SU-DHL-6 (cell line): Measurements from ENCODE around the gene HSPE1.

ENCODE experiments used
- CTCF ChIP-seq: fragments of 200-600 bp; sonication (generic); IDR thresholded peaks from one replicate; pipeline ENCODE4 v1.5.1; 2017; ENCODE audit warnings: antibody characterized with exemption, mild to moderate bottlenecking, low read length, moderate library complexity; ENCODE audit not compliant: insufficient read depth, poor library complexity, severe bottlenecking
- EZH2phosphoT487 ChIP-seq: fragments of 200-600 bp; sonication (generic), shearing (Covaris generic); conservative IDR thresholded peaks from 2 replicates; pipeline ENCODE4 v1.6.1; 2018; ENCODE audit warnings: mild to moderate bottlenecking, antibody characterized with exemption, low read length, moderate library complexity, mixed read lengths

- TF ChIP-seq CTCF, result no peak
- no peak for TF ChIP-seq EZH2phosphoT487
Observed at GRCh38 chr2:197502685-197503084, 2.5 kb downstream of the HSPE1 start.
